Neural cell (in vitro differentiated cells): ENCODE data around the gene MS4A1. TPM values are rescaled to one million over a fixed set of nuclear protein-coding genes. Genes with fewer than 3 reads are reported as not detected.

Source experiments
- polyA plus RNA-seq: library from polyadenylated mRNA; depleted of rRNA; stranded (reverse); fragments of >200 nt; gene quantifications from 2 replicates; pipeline ENCODE4 v1.2.3, GENCODE V29; 2014

MS4A1 gene
- polyA plus RNA-seq, 1 donor from 2014 or later, result not detected

Other genes with a start within 250 kb of the MS4A1 start
- gene MS4A4E, start 212.7 kb upstream of the MS4A1 start, polyA plus RNA-seq, result not detected in 2 replicates
- not detected in 2 replicates for gene MS4A4A, start 175.2 kb upstream of the MS4A1 start, polyA plus RNA-seq
- gene MS4A6E, start 128.6 kb upstream of the MS4A1 start, polyA plus RNA-seq, result not detected in 2 replicates
- 0.10 TPM in 1 of 2 replicates, not detected in the other for gene MS4A7, start 77.3 kb upstream of the MS4A1 start, polyA plus RNA-seq
- not detected in 2 replicates for gene MS4A14, start 59.4 kb upstream of the MS4A1 start, polyA plus RNA-seq
- not detected in 2 replicates for gene MS4A5, start 26.3 kb upstream of the MS4A1 start, polyA plus RNA-seq
- gene MS4A12, start 36.9 kb downstream of the MS4A1 start, polyA plus RNA-seq, result not detected in 2 replicates
- gene MS4A13, start 59.5 kb downstream of the MS4A1 start, polyA plus RNA-seq, result not detected in 2 replicates
- not detected in 2 replicates for gene MS4A8, start 243.8 kb downstream of the MS4A1 start, polyA plus RNA-seq